ENCODE results near the gene CEBPZOS.

- TF ChIP-seq CTCF (IDR thresholded peaks at IDR 0.05) (no peak), POLR2AphosphoS5 (IDR thresholded peaks at IDR 0.05) (no peak), POLR2A (IDR thresholded peaks at IDR 0.05) (no peak), EP300 (IDR thresholded peaks at IDR 0.05) (no peak)
Observed at GRCh38 chr2:37205689-37206341, 9.5 kb downstream of the CEBPZOS start.

Data from suprapubic skin (tissue), 4 donors.